Measurements from ENCODE around the gene NYAP2.

NYAP2 gene

DNA sequence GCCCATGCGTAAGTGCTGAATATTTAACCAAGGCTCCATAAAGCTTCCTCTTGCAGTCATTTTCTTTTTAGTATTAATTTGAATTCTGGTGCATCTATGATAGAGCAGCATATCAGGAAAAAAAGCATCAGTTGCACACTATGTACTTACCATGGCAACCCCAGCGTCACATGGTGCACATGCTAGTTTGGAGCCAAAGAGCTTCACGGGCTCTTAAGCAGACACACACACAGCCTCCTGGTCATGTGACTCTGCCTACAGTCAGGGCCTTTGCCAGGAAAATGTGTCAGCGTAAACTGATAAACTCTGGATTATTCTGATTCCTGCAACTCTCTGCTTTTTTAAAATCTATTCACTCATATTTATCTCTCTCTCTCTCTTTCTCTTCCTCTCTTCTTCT is 30.2 kb downstream of the NYAP2 start:
- DNase-seq (ENCODE audit: low read depth), result no peak

DNA sequence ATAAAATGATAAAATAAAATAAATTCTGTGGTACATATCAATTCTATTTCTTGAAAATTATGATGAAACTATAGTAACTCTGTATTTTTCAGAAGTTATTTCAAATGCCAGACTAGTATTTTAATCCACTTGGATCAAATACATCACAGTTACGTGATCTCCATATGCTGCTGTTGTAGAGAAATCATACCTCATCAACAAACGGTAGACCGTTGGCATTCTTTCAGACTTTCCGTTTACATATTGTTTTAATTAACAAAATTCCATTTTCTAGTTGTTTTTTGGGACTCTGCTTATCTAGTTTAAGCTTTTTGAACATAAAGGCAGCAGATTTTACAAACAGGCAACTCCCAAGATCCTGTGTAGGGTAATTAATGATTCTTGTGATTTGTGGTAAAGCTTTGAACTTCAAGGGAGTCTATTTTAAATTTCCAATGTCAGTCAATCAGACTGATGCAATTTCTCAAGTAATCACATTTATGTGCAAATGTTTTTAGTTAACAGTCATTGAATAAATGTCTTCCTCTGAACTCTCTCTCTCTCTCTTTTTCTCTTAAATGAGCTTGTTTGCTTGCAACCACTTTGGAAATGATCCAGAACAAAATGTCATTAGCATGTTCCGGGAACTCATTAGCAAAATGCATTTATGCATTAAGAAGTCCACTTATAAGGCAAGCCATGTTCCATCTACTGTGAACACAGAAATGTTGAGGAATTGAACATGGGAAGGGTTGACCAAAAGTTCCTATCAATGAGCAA is 31.8 kb downstream of the NYAP2 start:
- DNase-seq (ENCODE audit: low read depth), result no peak

DNA sequence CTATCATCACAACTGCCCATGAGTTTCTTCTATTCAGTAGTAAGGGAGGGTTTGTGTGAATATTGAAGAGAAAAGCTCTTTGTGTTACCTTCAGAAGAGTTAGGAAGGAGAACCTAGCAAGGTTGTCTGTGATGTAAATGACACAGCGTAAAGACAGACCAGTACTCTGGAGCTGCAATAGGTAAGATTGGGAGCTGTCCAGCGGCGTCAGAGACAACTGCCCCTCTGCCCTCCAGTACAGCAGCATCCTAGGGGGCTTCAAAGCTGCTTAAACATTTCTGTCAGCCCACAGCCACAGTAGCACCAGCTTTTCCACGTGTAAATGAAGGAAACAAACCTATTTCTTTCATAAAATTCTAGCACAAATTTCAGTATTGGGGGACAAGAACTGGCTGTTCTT is 34.5 kb downstream of the NYAP2 start:
- no peak for DNase-seq (ENCODE audit: low read depth)

DNA sequence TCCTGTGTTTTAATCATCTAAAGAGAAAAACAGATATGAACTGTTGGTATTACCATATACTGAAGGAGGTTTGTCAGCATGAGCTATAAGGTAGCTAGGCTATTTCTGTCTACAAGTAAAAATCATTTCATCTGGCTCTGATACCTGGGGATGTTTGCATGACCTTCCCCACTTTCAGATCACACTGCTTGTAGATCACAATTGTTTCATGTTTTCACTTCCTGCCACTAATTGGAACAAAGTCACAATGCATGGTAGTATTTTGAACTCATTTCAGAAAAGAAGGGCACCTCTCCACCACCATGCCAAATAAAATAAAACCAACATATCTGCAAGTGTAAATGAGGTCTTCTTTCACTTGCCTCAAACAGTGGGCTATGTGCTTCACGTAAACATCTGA is 37.8 kb downstream of the NYAP2 start:
- no peak for DNase-seq (ENCODE audit: low read depth)

DNA sequence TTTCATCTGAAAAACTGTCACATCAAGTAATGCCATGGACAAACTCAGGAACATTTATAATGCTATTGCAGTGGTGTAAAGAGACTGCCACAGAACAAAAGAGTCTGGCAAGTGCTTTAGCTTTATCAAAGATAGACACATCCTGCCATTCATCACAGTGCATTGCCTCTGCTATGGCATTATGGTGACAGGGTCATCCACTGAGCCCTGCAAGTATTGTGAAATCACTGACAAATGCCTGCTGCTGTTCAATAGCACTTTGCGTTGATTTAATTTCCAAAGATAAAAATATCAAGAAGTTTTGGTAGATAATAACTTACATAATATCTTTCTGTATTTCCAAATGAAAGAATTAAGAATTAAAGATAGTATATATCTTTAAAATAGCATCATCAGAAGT is 38.7 kb downstream of the NYAP2 start:
- no peak for DNase-seq (ENCODE audit: low read depth)

DNA sequence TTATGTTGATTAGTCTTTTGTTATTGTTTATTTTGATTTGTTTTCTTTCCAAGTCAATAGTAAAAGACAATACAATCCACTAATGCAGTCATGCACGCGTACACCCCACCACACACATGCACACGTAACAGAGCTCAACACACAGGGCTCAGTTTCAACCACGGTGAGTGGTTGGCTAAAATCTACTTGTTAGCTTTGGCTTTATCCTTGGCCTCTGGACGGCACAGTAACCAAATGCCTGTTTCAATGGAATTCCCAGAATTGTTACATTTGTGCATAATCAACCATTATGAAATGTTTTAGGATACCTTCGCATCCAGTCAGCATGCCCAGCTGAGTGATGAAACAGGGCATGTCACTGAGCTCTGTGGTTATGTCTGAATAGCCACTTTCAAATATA is 53.2 kb downstream of the NYAP2 start:
- no peak for DNase-seq (ENCODE audit: low read depth)

DNA sequence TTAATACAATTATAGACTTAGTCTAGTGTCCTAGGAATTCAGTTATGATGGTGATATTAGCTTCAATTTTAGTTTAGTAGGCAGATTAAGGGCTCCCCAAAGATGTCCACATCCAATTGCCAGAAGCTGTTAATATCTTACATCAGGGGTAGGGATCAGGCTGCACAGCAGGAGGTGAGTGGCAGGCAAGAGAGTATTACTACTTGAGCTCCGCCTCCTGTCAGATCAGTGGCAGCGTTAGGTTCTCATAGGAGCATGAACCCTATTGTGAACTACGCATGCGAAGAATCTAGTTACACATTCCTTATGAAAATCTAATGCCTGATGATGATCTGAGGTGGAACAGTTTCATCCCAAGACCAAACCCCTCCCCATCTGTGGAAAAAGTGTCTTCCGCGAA is 54.9 kb downstream of the NYAP2 start:
- DNase-seq (ENCODE audit: low read depth), result no peak

DNA sequence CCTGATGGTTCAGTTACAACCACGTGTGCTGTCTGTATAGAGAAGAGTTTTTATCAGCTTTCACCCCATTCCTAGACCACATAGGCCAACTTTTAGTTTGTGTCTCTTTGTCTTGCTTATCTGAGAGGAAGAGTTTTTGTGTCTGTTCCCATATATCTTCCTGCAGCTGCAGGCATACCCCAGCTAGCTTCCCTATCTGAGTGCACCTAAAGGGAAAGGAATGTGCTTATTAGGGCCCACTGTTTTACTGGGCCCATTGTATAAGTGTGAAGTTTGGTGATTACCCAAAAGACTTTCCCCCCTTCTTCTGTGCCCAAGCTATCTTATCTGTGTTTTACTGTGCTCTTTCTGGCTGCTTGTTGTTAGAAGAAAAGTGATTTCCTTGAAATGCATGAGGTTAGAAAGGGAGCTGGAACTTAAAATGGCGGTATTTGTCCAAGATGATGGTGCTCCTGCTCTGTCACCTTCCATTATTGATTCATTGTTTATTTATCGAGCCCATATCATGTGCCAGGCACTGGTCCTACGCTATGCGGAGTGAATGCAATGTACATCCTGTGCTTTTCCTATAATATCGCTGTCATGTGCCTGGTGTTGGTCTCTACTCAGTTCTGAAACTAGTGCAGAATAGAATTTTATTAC is 57.2 kb downstream of the NYAP2 start:
- DNase-seq (ENCODE audit: low read depth), result no peak

DNA sequence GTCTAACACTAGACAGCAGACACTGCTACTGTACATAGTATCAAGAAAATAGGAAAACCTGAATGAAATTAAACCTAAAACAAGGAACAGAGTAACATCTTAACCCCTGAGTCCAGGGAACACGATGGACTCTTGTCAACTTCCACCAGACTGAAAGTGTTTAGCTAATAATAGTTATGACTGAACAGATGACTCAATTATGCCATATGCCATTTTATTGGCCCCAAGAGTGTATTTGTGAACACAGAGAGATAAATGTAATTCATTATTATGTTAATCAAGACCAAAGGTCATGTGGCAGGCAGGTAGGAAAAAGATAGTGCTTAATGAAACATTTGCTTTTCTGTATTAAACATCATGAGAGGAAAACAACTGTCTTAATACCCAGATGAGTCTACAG is 58.0 kb downstream of the NYAP2 start:
- no peak for DNase-seq (ENCODE audit: low read depth)

DNA sequence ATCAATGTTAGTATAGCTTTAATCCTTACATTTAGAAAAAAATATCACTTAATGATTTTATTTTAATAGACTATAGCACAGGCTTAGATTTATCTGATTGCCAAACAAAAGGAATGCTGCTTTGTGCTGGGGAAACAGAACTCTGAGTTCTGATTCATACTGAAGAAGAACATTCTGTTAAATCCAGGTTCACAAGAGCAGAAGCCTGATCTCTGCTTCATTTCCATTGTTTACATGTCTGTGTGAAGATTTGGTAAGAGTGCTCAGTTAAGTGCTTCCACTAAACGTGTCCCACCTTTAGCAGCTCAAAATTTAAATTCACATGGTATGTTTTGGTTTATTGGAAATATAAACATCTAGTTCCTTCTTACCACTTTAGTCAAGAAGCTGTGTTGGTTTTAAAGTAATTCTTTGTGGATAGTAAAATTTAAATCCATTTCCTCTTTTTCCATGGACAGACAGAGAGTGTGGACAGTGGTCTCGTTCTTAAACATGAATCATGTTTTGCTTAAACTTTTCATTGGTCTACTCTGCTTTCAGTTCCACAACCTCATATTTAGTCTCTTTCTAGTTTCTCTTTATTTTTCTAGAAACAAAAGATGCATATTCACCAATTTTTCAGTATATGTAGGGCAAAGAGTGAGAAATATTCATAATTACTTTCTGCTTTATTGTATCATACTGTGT is 59.1 kb downstream of the NYAP2 start:
- DNase-seq (ENCODE audit: low read depth), result no peak

DNA sequence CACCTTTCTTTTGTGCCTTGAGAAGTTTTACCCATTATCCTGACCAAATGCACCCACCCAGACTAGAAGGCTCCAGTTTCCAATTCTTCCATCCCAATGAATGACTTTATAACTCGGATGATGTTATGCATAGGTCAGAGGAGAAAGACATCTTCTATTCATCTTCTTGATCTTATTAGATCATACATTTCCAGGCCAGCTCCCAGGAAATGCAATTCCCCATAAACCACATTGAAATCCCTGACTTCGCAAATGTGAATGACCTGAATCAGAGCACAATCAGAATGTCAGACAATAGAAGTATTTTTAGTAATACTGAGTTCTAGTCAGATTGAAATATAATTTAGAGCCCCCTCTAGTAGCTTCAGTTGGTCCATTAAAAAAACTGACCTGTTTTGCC is 62.9 kb downstream of the NYAP2 start:
- no peak for DNase-seq (ENCODE audit: low read depth)

DNA sequence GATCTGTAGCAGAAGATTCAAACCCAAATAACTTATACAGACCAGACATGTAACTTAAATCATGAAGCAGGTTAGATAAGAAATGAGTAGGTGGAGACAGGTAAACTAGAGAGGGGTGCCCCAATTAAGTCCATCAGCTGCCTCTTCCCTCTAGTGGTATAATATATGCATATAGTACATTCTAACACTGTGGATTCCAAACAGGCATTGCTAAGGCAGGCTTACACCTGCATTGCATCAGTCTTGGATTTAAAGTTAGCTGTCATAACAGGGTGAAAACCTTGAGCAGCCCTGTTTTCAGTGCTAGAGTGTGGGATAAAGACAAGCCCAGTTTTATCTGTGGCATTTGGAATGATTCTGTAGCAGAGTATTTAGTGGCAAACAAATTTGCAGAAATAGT is 63.4 kb downstream of the NYAP2 start:
- no peak for DNase-seq (ENCODE audit: low read depth)

DNA sequence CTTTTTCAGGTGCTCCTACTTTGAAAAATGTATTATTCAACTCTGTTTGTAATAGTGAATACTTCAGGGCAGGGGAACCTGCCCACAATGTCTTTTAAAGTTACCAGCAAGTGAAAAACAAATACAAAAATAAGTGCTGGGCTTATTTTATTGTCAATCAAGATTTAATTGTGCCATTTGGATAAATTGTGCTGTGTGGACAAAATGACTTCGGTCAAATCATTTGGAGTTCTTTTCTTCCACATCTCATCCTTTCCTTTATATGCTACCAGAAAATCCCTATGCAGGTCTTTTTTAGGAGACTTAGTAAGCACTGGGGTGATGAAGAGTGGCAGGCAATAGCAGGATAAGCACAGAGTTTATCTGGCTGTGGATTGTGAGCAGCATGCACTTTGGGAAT is 63.9 kb downstream of the NYAP2 start:
- no peak for DNase-seq (ENCODE audit: low read depth)

DNA sequence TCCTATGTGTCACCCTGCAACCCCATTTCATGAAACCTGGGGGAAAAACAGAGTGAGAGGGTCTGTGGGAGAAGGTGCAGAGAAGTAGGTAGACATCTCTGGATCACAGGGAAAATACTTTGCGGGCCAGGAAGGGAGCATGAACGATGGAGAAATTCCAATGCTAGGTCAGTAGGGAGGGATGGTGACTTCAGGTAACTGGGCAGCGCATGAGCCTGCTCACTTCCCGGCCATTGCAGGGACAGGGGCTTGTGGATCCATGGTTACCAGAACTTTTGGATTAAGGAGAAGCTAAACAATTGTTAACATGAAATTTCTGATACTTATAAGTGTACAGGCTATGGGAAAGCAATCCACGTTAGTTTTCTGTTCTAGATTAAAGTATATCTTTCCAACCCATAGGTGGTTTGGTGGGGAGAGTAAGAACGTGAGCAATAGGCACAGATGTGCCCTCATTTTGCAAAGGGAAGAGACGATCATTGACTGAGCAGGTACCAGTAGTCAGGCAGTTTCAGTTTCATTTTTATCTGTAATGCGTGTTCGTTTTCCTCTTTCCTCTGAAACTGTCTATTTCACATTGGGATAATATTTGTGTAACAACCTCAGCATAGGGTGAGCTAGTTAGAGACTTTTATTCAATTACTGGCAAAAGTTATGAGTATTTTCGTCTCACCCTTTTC is 65.0 kb downstream of the NYAP2 start:
- DNase-seq (ENCODE audit: low read depth), result no peak

DNA sequence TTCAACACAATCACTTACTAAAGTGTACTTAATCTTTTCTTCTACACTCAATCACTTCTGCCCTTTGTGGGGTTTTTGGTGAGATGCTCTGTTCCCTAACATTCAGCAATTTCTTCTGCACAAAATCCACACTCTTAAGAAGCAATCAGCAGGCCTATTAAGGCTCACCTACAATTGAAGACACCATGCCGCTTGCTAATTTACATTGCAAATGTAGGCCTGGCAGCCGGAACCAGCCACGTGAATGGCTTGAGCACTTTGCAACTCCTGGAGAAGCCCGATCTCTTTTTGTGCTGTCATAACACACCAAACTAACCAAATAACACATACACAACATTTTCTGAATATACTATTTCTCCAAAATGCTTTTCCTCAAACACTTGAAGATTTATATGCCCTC is 66.3 kb downstream of the NYAP2 start:
- DNase-seq (ENCODE audit: low read depth), result no peak

DNA sequence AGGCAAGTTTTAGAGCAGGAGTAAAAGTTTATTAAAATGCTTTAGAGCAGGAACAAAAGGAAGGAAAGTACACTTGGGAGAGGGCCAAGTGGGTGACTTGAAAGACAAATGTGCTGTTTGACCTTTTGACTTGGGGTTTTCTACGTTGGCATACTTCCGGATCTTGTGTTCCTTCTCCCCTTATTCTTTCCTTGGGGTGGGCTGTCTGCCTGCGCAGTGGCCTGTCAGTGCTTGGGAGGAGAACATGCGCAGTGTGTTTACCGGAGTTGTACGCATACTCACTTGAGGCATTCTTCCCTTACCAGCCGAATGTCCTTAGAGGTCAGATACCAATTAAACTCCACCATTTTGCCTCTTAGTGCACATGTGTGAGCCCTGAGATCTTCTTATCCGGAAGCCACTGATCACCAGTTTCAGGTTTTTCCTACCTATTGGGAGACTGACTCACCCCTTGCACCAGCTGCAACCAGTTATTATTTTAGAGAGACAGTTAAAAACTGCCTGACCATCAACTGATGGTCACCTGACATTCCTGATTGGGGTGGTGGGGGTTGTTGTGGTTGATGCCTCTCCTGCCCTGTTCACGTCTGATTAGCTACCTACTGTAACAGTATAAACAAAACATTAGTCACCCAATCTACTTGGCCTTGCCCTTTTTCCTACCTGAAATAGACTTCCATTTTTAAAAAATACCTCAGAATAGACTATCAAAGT is 67.5 kb downstream of the NYAP2 start:
- DNase-seq (ENCODE audit: low read depth), result no peak

DNA sequence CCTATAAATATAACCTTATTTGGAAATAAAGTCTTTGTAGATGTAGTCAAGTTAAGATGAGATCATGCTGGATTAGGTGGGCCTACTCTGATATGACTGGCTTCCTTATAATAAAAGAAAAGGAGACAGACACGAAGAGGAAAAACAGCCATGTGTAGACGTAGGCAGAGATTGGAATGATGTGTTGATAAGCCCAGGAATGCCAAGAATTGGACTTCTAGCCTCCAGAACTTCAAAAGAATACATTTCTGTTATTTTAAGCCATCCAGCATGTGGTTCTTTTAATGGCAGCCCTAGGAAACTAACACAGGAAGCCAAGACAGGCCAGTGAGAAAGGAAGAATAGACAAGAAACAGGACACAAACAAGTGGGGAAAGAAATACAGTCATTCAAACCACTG is 68.6 kb downstream of the NYAP2 start:
- no peak for DNase-seq (ENCODE audit: low read depth)

DNA sequence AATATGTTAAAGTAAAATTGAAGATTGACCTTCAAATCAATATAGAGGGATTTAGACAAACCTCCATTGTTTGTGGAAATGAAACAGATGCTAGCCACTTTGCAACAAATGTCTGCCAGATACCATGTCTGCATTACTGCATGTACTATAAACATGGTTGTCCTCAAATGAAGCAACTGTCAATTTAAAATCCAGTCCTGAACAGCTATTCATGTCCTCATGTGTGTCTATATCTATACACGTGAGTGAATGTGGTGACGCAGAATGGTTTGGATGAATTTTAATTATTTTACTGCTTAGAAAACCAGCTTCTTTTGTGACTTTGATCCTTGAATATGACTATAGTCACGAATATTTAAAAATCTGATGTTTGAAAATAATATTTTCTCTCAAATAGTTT is 71.5 kb downstream of the NYAP2 start:
- no peak for DNase-seq (ENCODE audit: low read depth)

DNA sequence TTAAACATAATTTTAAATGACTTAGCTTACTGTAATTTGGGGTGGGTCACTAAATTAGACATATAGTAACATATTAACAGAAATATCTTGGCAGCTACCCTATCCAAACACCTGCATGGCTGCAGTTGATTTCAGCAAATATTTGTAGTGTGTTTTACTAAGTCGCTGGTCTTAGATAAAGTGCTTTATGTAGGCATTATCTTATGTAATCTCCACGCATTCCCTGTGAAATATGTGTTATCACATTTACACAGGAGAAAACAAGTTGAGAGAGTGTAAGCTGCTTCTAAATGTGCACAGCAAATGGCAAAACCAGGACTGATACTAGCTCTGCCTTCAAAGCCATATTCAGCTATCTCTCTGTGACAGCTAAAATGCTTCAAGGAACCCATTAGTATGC is 72.0 kb downstream of the NYAP2 start:
- no peak for DNase-seq (ENCODE audit: low read depth)

DNA sequence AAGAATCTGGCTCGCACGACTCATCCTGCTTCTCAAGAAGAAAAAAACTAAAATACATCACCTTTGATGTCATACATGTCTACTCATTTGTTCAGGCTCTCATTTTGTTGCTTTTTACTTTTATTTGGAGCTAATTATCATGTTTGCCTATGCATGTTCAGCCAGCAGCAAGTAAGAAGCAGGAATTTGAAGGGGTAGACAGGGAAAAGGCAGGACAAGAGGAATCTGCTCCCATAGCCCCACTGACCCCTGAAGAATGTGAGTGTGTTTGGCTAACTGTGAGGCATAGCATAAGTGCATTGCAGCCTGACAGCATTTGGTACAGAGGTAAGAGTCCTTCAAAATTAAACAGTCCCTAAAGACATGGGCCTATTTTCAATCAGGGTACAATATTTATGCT is 72.7 kb downstream of the NYAP2 start:
- no peak for DNase-seq (ENCODE audit: low read depth)

DNA sequence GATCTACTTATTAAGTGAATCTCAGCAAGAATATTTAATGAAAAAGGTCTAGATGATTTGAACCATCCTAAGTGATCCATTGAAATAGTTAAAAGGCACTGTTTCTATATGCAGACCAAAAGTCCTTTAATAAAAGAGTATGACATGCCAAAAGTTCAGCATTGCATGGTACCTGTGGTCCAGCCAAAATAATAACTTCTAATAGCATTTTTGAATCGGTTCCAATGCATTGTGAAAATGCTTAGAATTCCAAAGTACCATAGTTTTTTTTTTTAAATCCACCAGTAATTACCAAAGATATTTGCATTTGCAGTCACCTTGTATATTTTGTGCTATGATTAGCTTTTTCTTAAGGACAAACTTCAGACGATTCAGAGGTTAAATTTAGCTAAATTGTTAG is 79.9 kb downstream of the NYAP2 start:
- no peak for DNase-seq (ENCODE audit: low read depth)

DNA sequence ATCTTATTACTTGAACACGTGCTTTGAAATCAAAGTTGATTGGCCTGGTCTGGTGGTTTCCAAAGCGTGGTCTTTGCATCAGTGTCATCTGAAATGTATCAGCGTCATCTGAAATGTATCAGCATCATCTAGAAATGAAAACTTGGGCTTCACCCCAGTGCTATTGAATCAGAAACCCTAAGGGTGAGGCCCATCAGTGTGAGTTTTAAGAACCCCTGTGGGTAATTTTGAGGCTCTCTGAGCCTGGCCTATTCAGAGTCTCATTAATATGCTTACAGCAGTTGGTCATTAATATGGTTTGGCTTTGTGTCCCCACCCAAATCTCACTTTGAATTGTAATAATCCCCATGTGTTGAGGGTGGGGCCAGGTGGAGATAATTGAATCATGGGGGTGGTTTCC is 85.2 kb downstream of the NYAP2 start:
- DNase-seq (ENCODE audit: low read depth), result no peak
